ENCODE data around the gene SDF4. TPM values are rescaled to one million over a fixed set of nuclear protein-coding genes. Genes with fewer than 3 reads are reported as not detected.

Gene SDF4
- total RNA-seq, 4 donors from 2014 or later, result 153 to 267 (median 226) TPM

- Histone ChIP-seq H3K27ac (no peak overlapping the region), H3K36me3 (no peaks in the 10 kb centered on the region), H3K27me3 (peaks cover 84% of the 10 kb centered on the region), H3K4me1 (peaks cover 7 to 39% (median 27%) of the 10 kb centered on the region in 4 donors), H3K9me3 (no peaks in the 10 kb centered on the region), H3K4me3 (no peak overlapping the region)
- intact Hi-C loops (cut with DNase I; ENCODE audit: low total_unique reads), result no loop called here
- WGBS, 2 donors (ENCODE audit: low coverage in 1 of 2), result 78% methylated on average over 42 of the region's 49 CpGs; no CpG with 5 or more reads in 1 of the 2 donors
- TF ChIP-seq EP300 (IDR thresholded peaks at IDR 0.05; ENCODE audit: low read depth), result no peak
- no peak for TF ChIP-seq POLR2A (IDR thresholded peaks at IDR 0.05)
- no peak for TF ChIP-seq CTCF (IDR thresholded peaks at IDR 0.05)
- no peak for TF ChIP-seq POLR2AphosphoS5 (IDR thresholded peaks at IDR 0.05)
- peak; percentile 5 for DNase-seq
- in situ Hi-C loops (cut with MboI; ENCODE audit: low pct_ligation_motif_present in 1 of 4, low pct_unique_long_range_greater_than_20kb in 1 of 4, low sequenced_read_pairs in 3 of 4), result no loop called here
Observed at GRCh38 chr1:1203561-1204424, 28.0 kb downstream of the SDF4 start.

GRCh38 chr1:1202831-1203560 lies 28.8 kb downstream of the SDF4 start:
- intact Hi-C loops (cut with DNase I; ENCODE audit: low total_unique reads), result no loop called here
- Histone ChIP-seq H3K27me3 (peaks cover 79% of the 10 kb centered on the region), H3K9me3 (no peaks in the 10 kb centered on the region), H3K27ac (no peak overlapping the region), H3K36me3 (no peaks in the 10 kb centered on the region), H3K4me1 (peaks cover 2 to 31% (median 20%) of the 10 kb centered on the region in 4 donors), H3K4me3 (no peak overlapping the region)
- WGBS, 2 donors (ENCODE audit: low coverage in 1 of 2), result 67% methylated on average over 16 of the region's 27 CpGs; no CpG with 5 or more reads in 1 of the 2 donors
- in situ Hi-C loops (cut with MboI; ENCODE audit: low pct_ligation_motif_present in 1 of 4, low pct_unique_long_range_greater_than_20kb in 1 of 4, low sequenced_read_pairs in 3 of 4), result no loop called here
- DNase-seq, result no peak
- no peak for TF ChIP-seq EP300 (IDR thresholded peaks at IDR 0.05; ENCODE audit: low read depth)
- TF ChIP-seq POLR2A (IDR thresholded peaks at IDR 0.05), result no peak
- no peak for TF ChIP-seq CTCF (IDR thresholded peaks at IDR 0.05)
- TF ChIP-seq POLR2AphosphoS5 (IDR thresholded peaks at IDR 0.05), result no peak

- Histone ChIP-seq H3K9me3 (no peaks in the 10 kb centered on the region), H3K27me3 (peaks cover 60% of the 10 kb centered on the region), H3K4me1 (peaks cover 2 to 14% (median 11%) of the 10 kb centered on the region in 4 donors), H3K27ac (peak overlapping the region in 3 of 4 donors; percentile 22 to 39 (median 26)), H3K4me3 (peak overlapping the region; percentile 27 to 53 (median 38)), H3K36me3 (no peaks in the 10 kb centered on the region)
- DNase-seq, result peak; percentile 72
- in situ Hi-C loops (cut with MboI; ENCODE audit: low pct_ligation_motif_present in 1 of 4, low pct_unique_long_range_greater_than_20kb in 1 of 4, low sequenced_read_pairs in 3 of 4) (no loop called here), intact Hi-C loops (cut with DNase I; ENCODE audit: low total_unique reads) (no loop called here)
- TF ChIP-seq EP300 (IDR thresholded peaks at IDR 0.05; ENCODE audit: low read depth), result no peak
- peak in 1 of 3 donors; percentile 28 for TF ChIP-seq POLR2AphosphoS5 (IDR thresholded peaks at IDR 0.05)
- WGBS, 2 donors (ENCODE audit: low coverage in 1 of 2), result 0% methylated on average over 7 to 10 of the region's 109 CpGs
Observed at GRCh38 chr1:1200876-1201810, 30.7 kb downstream of the SDF4 start.
